ENCODE results near the gene ERBB2. TPM values are rescaled to one million over a fixed set of nuclear protein-coding genes. Genes with fewer than 3 reads are reported as not detected.

Gene ERBB2
- total and polyA plus RNA-seq, 2 of the 13 experiments (the other 11 are each of a cell fraction or from before 2014, with no cell fraction given), result 57.7 to 64.1 TPM

DNA sequence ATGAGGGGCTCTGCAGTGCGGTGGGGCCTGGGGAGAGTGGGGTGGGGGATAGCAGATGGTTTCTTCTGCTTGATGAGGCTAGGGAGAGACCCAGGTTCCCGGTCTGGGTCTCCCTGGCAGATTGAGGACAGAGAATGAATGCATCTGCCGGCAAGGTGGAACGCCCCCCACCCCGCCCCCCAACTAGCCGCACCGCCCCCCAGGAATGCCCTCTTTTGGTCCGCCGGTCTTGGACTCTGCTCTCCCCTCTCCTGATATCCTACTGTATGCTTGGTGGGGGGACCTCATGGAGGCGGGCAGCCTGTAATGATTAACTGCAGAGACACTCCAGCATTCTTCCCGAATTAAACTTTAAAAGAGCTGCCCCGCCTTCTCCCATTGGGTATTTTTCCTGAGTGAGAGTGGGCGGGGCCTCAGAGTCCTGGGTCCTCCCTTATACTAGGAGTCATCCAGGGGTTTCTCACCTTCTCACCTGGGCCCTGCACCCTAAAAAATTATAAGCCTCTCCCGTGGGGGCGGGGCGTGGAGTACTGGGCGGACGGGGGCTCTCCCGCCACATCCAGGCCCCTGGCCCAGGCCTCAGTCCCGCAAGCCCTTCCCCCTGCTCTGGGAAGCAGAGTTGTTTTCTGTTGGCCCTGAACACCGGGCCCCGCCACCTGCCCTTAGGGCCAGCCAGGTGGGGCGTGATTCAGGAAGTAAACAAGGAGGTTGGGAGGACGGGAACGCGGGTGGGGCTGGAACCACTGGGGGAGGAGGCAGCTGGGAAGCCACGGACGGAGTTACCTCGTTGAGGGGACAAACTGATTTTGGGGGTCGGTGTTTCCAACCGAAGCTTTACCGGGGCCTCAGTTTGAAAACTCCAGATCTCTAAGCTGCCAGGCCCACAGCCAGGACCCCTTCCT lies 39.4 kb downstream of the ERBB2 start (continued):
- TF ChIP-seq, protein P1, sequence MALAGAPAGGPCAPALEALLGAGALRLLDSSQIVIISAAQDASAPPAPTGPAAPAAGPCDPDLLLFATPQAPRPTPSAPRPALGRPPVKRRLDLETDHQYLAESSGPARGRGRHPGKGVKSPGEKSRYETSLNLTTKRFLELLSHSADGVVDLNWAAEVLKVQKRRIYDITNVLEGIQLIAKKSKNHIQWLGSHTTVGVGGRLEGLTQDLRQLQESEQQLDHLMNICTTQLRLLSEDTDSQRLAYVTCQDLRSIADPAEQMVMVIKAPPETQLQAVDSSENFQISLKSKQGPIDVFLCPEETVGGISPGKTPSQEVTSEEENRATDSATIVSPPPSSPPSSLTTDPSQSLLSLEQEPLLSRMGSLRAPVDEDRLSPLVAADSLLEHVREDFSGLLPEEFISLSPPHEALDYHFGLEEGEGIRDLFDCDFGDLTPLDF (CRISPR knock-in tag; IDR thresholded peaks at IDR 0.05), result peak; percentile 51; the same call in 1 of the 2 replicates
- TF ChIP-seq, protein P2, sequence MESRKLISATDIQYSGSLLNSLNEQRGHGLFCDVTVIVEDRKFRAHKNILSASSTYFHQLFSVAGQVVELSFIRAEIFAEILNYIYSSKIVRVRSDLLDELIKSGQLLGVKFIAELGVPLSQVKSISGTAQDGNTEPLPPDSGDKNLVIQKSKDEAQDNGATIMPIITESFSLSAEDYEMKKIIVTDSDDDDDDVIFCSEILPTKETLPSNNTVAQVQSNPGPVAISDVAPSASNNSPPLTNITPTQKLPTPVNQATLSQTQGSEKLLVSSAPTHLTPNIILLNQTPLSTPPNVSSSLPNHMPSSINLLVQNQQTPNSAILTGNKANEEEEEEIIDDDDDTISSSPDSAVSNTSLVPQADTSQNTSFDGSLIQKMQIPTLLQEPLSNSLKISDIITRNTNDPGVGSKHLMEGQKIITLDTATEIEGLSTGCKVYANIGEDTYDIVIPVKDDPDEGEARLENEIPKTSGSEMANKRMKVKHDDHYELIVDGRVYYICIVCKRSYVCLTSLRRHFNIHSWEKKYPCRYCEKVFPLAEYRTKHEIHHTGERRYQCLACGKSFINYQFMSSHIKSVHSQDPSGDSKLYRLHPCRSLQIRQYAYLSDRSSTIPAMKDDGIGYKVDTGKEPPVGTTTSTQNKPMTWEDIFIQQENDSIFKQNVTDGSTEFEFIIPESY (CRISPR knock-in tag; IDR thresholded peaks at IDR 0.05), result 0 out of 2 replicates have a peak, but pooled peaks have one; percentile 43
- TF ChIP-seq ZSCAN9 (CRISPR knock-in tag; IDR thresholded peaks at IDR 0.05; ENCODE audit: borderline replicate concordance) (peak; percentile 69; the same call in 1 of the 2 replicates), DNMT1 (CRISPR knock-in tag; IDR thresholded peaks at IDR 0.05) (no peak), NFYC (CRISPR knock-in tag; IDR thresholded peaks at IDR 0.05) (peak; percentile 19; the same call in 1 of the 2 replicates), SRY (CRISPR knock-in tag; IDR thresholded peaks at IDR 0.05) (no peak), ZNF317 (CRISPR knock-in tag; IDR thresholded peaks at IDR 0.05) (no peak; the same call in 1 of the 2 replicates), NR2C2 (CRISPR knock-in tag; IDR thresholded peaks at IDR 0.05; ENCODE audit: borderline replicate concordance) (peak; percentile 68; the same call in 1 of the 2 replicates), ZNF510 (CRISPR knock-in tag; IDR thresholded peaks at IDR 0.05; ENCODE audit: low read depth) (peak; percentile 50; the same call in 1 of the 2 replicates), MLLT10 (CRISPR knock-in tag; IDR thresholded peaks at IDR 0.05) (no peak), ZNF7 (CRISPR knock-in tag; IDR thresholded peaks at IDR 0.05) (peak; percentile 25; the same call in 1 of the 2 replicates), SOX5 (CRISPR knock-in tag; IDR thresholded peaks at IDR 0.05; ENCODE audit: borderline replicate concordance) (no peak; the same call in 1 of the 2 replicates), KLF15 (CRISPR knock-in tag; IDR thresholded peaks at IDR 0.05; ENCODE audit: borderline replicate concordance) (no peak; the same call in 1 of the 2 replicates)
- TF ChIP-seq, protein P3, sequence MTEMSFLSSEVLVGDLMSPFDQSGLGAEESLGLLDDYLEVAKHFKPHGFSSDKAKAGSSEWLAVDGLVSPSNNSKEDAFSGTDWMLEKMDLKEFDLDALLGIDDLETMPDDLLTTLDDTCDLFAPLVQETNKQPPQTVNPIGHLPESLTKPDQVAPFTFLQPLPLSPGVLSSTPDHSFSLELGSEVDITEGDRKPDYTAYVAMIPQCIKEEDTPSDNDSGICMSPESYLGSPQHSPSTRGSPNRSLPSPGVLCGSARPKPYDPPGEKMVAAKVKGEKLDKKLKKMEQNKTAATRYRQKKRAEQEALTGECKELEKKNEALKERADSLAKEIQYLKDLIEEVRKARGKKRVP (CRISPR knock-in tag; IDR thresholded peaks at IDR 0.05), result no peak
- TF ChIP-seq, protein P4, sequence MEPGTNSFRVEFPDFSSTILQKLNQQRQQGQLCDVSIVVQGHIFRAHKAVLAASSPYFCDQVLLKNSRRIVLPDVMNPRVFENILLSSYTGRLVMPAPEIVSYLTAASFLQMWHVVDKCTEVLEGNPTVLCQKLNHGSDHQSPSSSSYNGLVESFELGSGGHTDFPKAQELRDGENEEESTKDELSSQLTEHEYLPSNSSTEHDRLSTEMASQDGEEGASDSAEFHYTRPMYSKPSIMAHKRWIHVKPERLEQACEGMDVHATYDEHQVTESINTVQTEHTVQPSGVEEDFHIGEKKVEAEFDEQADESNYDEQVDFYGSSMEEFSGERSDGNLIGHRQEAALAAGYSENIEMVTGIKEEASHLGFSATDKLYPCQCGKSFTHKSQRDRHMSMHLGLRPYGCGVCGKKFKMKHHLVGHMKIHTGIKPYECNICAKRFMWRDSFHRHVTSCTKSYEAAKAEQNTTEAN (CRISPR knock-in tag; conservative IDR thresholded peaks at IDR 0.05), result no peak; the same call in 1 of the 2 replicates
- TF ChIP-seq, protein P5, sequence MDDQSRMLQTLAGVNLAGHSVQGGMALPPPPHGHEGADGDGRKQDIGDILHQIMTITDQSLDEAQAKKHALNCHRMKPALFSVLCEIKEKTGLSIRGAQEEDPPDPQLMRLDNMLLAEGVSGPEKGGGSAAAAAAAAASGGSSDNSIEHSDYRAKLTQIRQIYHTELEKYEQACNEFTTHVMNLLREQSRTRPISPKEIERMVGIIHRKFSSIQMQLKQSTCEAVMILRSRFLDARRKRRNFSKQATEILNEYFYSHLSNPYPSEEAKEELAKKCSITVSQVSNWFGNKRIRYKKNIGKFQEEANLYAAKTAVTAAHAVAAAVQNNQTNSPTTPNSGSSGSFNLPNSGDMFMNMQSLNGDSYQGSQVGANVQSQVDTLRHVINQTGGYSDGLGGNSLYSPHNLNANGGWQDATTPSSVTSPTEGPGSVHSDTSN (CRISPR knock-in tag; IDR thresholded peaks at IDR 0.05; ENCODE audit: borderline replicate concordance), result no peak
- TF ChIP-seq, protein P6, sequence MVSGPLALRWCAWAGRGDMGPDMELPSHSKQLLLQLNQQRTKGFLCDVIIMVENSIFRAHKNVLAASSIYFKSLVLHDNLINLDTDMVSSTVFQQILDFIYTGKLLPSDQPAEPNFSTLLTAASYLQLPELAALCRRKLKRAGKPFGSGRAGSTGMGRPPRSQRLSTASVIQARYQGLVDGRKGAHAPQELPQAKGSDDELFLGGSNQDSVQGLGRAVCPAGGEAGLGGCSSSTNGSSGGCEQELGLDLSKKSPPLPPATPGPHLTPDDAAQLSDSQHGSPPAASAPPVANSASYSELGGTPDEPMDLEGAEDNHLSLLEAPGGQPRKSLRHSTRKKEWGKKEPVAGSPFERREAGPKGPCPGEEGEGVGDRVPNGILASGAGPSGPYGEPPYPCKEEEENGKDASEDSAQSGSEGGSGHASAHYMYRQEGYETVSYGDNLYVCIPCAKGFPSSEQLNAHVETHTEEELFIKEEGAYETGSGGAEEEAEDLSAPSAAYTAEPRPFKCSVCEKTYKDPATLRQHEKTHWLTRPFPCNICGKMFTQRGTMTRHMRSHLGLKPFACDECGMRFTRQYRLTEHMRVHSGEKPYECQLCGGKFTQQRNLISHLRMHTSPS (CRISPR knock-in tag; IDR thresholded peaks at IDR 0.05; ENCODE audit: low read depth), result no peak; the same call in 1 of the 2 replicates
